Islet of Langerhans (tissue), 1 donor: Measurements from ENCODE around the gene TMC6.
"Not testable (repeated sequence)": the region's sequence is repeated elsewhere in the genome, so short reads cannot be mapped to it uniquely, and the experiment has no call there.

Source experiments
- FAIRE-seq: peaks from one replicate; lab custom pipeline; 2011; peaks lifted over from hg19 to GRCh38; lab: Jason Lieb, UNC

TMC6 gene

DNA sequence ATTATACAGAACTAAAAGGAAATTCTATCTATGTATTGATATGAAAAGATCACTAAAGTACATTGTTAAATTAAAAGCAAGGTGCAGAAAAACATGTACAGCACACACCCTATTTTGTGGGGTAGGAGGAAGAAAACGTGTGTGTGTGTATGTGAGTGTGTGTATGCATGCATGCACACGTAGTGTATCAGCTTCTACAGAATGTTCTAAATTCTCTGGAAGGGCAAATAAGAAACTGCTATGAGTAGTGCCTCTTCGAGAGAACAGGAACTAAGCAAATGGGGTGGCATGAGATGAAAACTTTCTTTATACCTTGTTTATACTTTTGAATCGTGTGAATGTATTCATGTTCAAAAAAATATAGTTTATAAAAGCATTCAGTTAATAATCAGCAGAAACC, 58.9 kb downstream of the TMC6 start:
- no peak for FAIRE-seq

DNA sequence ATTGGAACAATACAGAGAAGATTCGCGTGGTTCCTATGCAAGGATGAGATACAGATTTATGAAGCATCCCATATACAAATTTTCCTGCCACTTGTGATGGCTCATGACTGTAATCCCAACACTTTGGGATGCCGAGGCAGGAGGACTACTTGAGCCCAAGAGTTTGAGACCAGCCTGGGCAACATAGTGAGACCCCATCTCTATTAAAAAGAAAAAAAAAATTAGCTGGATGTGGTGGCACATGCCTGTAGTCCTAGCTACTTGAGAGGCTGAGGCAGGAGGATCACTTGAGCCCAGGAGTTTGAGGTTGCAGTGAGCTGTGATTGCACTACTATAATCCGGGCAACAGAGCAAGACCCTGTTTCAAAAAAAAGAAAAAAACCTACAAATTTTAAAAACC, 61.6 kb downstream of the TMC6 start:
- FAIRE-seq = not testable (repeated sequence)

DNA sequence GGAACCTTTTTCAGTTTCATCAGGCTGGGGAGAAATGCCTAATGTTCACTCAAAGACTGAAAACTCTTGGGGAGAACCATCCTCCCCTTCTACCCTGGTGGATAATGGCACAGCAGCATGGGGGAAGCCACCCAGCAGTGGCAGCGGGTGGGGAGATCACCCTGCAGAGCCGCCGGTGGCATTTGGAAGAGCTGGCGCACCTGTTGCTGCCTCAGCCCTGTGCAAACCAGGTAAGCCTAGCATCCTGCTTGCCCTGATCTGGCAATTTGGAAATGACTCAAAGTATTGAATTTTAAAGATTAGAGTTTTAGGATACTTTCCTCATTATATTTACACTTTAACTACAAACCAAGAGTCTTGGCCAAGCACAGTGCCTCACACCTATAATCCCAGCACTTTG, 63.8 kb downstream of the TMC6 start:
- no peak for FAIRE-seq

DNA sequence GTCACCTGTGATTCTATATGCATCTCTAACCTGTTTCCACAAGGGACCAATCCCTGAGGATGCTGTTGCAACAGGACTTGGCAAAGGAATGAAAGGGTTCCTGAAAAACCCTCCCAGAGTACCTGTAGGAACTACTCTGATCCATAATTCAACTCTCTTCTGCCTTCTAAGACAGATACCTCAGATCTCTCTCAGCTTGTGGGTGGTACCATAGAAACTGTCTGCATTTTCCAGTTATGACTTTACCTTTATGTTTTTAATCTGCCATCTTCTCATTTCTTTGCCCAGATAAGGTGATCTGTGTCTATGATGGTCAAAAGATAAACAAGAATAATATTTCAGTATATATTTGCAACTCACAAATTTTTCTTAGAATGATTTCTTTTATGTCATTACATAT, 65.1 kb downstream of the TMC6 start:
- no peak for FAIRE-seq

DNA sequence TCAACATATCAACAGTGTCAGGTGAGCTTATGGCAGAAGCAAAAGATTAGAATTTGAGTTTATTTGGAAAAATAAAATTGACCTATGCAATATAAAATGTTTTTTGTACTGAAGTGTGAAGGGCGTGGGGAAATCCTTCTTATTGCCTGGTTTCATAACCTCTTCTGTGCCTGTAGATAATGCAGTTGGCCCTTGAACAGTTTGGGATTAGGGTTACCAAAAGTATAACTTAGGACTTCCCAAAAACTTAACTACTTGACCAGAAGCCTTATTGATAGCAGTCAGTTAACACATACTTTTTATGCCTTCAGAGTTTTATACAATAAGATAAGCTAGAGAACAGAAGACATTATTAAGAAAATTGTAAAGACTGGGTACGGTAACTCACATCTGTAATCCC, 66.0 kb downstream of the TMC6 start:
- no peak for FAIRE-seq
